CD4-positive, alpha-beta memory T cell (primary cell): ENCODE results near the gene DGKG. TPM values are rescaled to one million over a fixed set of nuclear protein-coding genes. Genes with fewer than 3 reads are reported as not detected.

Experiments used
- CTCF ChIA-PET: fragments of 350-600 bp; sonication (Branson Sonifier 250); formaldehyde crosslinking; loops from one replicate; lab custom pipeline; 2021; ENCODE audit warnings: inconsistent platforms; ENCODE audit not compliant: partially characterized antibody; lab: Charles Lee
- POLR2A ChIA-PET: fragments of 350-600 bp; sonication (Branson Sonifier 250); formaldehyde crosslinking; loops from one replicate; lab custom pipeline; 2021; ENCODE audit not compliant: partially characterized antibody; lab: Charles Lee
- DNase-seq, 5 donors: peaks; one replicate each; pipeline versions ENCODE4 v3.0.0 to v3.0.0-alpha.2; 2020 to 2022; ENCODE audit warnings: mixed read lengths in 1 of 5
- H3K27ac ChIP-seq: one replicate; pipeline ENCODE4 v1.7.0; 2013; ENCODE audit warnings: low read depth, low read length
- H3K27me3 ChIP-seq: 2 replicates; pipeline ENCODE4 v1.7.0; 2013; ENCODE audit warnings: mild to moderate bottlenecking, low read length, moderate library complexity; ENCODE audit not compliant: insufficient read depth
- H3K36me3 ChIP-seq: 2 replicates; pipeline ENCODE4 v1.7.0; 2013; ENCODE audit warnings: mild to moderate bottlenecking, low read length, moderate library complexity; ENCODE audit not compliant: insufficient read depth
- H3K4me1 ChIP-seq: 2 replicates; pipeline ENCODE4 v1.7.0; 2013; ENCODE audit warnings: mild to moderate bottlenecking, low read length, moderate library complexity; ENCODE audit not compliant: insufficient read depth
- H3K4me3 ChIP-seq, 2 donors: one replicate each; pipeline ENCODE4 v1.7.0; 2013; ENCODE audit warnings: low read length in 2 of 2, mild to moderate bottlenecking in 1 of 2
- H3K9me3 ChIP-seq, 2 donors: one replicate each; pipeline ENCODE4 v1.7.0; 2013; ENCODE audit warnings: low read length in 2 of 2, control low read depth in 1 of 2; ENCODE audit not compliant: control insufficient read depth in 1 of 2
- H3K27ac Mint-ChIP-seq, 7 donors: one replicate each; pipeline ENCODE4 v1.8.0; 2020 to 2021; ENCODE audit warnings: mixed read lengths in 7 of 7, mild to moderate bottlenecking in 6 of 7, inconsistent platforms in 3 of 7, moderate library complexity in 3 of 7
- H3K27me3 Mint-ChIP-seq, 2 donors: one replicate each; pipeline ENCODE4 v1.8.0; 2020 to 2021; ENCODE audit warnings: mixed read lengths in 2 of 2
- H3K36me3 Mint-ChIP-seq, 2 donors: one replicate each; pipeline ENCODE4 v1.8.0; 2020 to 2021; ENCODE audit warnings: mixed read lengths in 2 of 2, inconsistent platforms in 1 of 2, mild to moderate bottlenecking in 1 of 2
- H3K4me1 Mint-ChIP-seq, 4 donors: one replicate each; pipeline ENCODE4 v1.8.0; 2020 to 2021; ENCODE audit warnings: mixed read lengths in 4 of 4, mild to moderate bottlenecking in 1 of 4
- H3K4me3 Mint-ChIP-seq, 8 donors: one replicate each; pipeline ENCODE4 v1.8.0; 2020 to 2021; ENCODE audit warnings: mixed read lengths in 8 of 8, mild to moderate bottlenecking in 7 of 8, moderate library complexity in 6 of 8, inconsistent platforms in 3 of 8
- H3K9me3 Mint-ChIP-seq, 8 donors: one replicate each; pipeline ENCODE4 v1.8.0; 2020 to 2021; ENCODE audit warnings: mixed read lengths in 8 of 8, mild to moderate bottlenecking in 5 of 8, inconsistent platforms in 3 of 8, moderate library complexity in 1 of 8
- intact Hi-C: fragments of 100-400 bp; cut with micrococcal nuclease; formaldehyde crosslinking; loops from one replicate; pipeline ENCODE4 v1.15.1; 2023
- polyA plus RNA-seq, 2 donors: library from polyadenylated mRNA; unstranded; fragments of 300-500 nt; fragmentation: Illumina TruSeq; gene quantifications; one replicate each; pipeline ENCODE4 v1.2.3, GENCODE V29; 2021
- total RNA-seq, 2 experiments: library from RNA; stranded (reverse); gene quantifications; one replicate each; pipeline ENCODE4 v1.2.3, GENCODE V29; 2021

The DGKG gene
- total and polyA plus RNA-seq, 4 experiments from 2014 or later = 0.75 TPM; not detected in 3

- Histone ChIP-seq H3K27me3 (no peaks in the 10 kb centered on the region), H3K4me1 (no peaks in the 10 kb centered on the region), H3K27ac (no peak overlapping the region), H3K9me3 (no peaks in the 10 kb centered on the region), H3K36me3 (no peaks in the 10 kb centered on the region), H3K4me3 (no peak overlapping the region)
- DNase-seq = no peak
- Mint-ChIP-seq H3K36me3 (no peaks in the 10 kb centered on the region), H3K9me3 (peaks cover 0 to 3% (median 0%) of the 10 kb centered on the region in 8 donors), H3K27me3 (peaks cover 3 to 4% of the 10 kb centered on the region in 2 donors), H3K27ac (no peak overlapping the region), H3K4me3 (no peak overlapping the region), H3K4me1 (no peaks in the 10 kb centered on the region)
- ChIA-PET CTCF (no interaction called here), POLR2A (no interaction called here)
- intact Hi-C loops = no loop called here
Observed at GRCh38 chr3:186286114-186286513, 75.9 kb downstream of the DGKG start.

DNA sequence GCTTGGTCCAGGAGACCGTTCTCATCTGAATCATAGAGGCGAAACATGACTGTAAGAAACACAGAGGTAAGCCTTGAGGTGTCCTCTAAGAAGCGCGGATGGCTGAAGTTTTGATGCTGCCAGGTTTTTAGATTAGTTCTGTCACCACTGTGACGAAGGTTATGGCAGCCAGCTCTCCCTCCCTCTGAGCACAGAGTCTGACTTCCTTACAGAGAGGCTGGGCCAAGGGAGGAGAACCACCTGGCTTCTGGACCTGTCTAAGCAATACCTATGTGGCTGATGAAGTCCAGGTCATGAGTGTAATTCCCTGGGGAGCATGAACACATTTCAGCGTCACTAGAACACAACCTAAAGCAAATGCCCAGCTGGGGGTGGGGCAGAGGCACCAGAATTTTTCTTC is 77.4 kb downstream of the DGKG start:
- H3K9me3 Mint-ChIP-seq = peaks cover 0 to 3% (median 0%) of the 10 kb centered on the region in 8 donors
- Histone ChIP-seq H3K36me3 (no peaks in the 10 kb centered on the region), H3K4me3 (no peak overlapping the region), H3K27me3 (no peaks in the 10 kb centered on the region), H3K27ac (no peak overlapping the region), H3K4me1 (no peaks in the 10 kb centered on the region), H3K9me3 (no peaks in the 10 kb centered on the region)
- no peak for DNase-seq
- no peak overlapping the region for H3K27ac Mint-ChIP-seq
- H3K36me3 Mint-ChIP-seq = no peaks in the 10 kb centered on the region
- peaks cover 3 to 5% of the 10 kb centered on the region in 2 donors for H3K27me3 Mint-ChIP-seq
- CTCF ChIA-PET = no interaction called here
- intact Hi-C loops = no loop called here
- H3K4me1 Mint-ChIP-seq = no peaks in the 10 kb centered on the region
- POLR2A ChIA-PET = no interaction called here
- H3K4me3 Mint-ChIP-seq = no peak overlapping the region

- Histone ChIP-seq H3K27ac (no peak overlapping the region), H3K9me3 (no peaks in the 10 kb centered on the region), H3K4me3 (no peak overlapping the region), H3K36me3 (no peaks in the 10 kb centered on the region), H3K4me1 (no peaks in the 10 kb centered on the region), H3K27me3 (no peaks in the 10 kb centered on the region)
- peaks cover 0 to 3% (median 0%) of the 10 kb centered on the region in 8 donors for H3K9me3 Mint-ChIP-seq
- POLR2A ChIA-PET = no interaction called here
- H3K27ac Mint-ChIP-seq = no peak overlapping the region
- no peak overlapping the region for H3K4me3 Mint-ChIP-seq
- H3K27me3 Mint-ChIP-seq = peaks cover 3 to 5% of the 10 kb centered on the region in 2 donors
- CTCF ChIA-PET = no interaction called here
- no peaks in the 10 kb centered on the region for H3K4me1 Mint-ChIP-seq
- intact Hi-C loops = no loop called here
- no peak for DNase-seq
- no peaks in the 10 kb centered on the region for H3K36me3 Mint-ChIP-seq
Observed at GRCh38 chr3:186284349-186284652, 77.7 kb downstream of the DGKG start.

- POLR2A ChIA-PET = no interaction called here
- no peaks in the 10 kb centered on the region for H3K36me3 ChIP-seq
- CTCF ChIA-PET = no interaction called here
- intact Hi-C loops = no loop called here
- H3K4me3 ChIP-seq = no peak overlapping the region
- H3K27ac Mint-ChIP-seq = no peak overlapping the region
- H3K36me3 Mint-ChIP-seq = no peaks in the 10 kb centered on the region
- H3K9me3 ChIP-seq = no peaks in the 10 kb centered on the region
- H3K9me3 Mint-ChIP-seq = peaks cover 0 to 3% (median 0%) of the 10 kb centered on the region in 8 donors
- no peaks in the 10 kb centered on the region for H3K27me3 ChIP-seq
- H3K4me3 Mint-ChIP-seq = no peak overlapping the region
- no peak overlapping the region for H3K27ac ChIP-seq
- no peaks in the 10 kb centered on the region for H3K4me1 Mint-ChIP-seq
- DNase-seq = no peak
- peaks cover 3 to 5% of the 10 kb centered on the region in 2 donors for H3K27me3 Mint-ChIP-seq
- H3K4me1 ChIP-seq = no peaks in the 10 kb centered on the region
Observed at GRCh38 chr3:186283651-186284348, 78.2 kb downstream of the DGKG start.

DNA sequence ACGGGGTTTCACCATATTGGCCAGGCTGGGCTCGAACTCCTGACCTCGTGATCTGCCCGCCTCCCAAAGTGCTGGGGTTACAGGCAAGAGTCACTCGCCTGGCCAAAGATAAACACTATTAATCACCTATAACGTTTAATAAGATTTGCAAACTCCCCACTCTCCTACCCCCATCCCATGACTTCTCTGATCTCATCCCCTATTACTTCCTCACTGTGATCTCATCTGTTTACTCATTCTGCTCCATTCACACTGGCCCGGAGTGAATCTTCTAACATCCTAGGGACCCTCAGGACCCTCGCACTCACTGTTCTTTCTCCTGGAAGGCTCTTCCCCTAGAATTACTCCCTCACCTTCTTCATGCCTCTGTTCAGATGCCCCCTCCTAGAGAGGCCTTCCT is 78.9 kb downstream of the DGKG start:
- DNase-seq = no peak
- no peaks in the 10 kb centered on the region for H3K36me3 ChIP-seq
- H3K9me3 Mint-ChIP-seq = peaks cover 0 to 3% (median 0%) of the 10 kb centered on the region in 8 donors

DNA sequence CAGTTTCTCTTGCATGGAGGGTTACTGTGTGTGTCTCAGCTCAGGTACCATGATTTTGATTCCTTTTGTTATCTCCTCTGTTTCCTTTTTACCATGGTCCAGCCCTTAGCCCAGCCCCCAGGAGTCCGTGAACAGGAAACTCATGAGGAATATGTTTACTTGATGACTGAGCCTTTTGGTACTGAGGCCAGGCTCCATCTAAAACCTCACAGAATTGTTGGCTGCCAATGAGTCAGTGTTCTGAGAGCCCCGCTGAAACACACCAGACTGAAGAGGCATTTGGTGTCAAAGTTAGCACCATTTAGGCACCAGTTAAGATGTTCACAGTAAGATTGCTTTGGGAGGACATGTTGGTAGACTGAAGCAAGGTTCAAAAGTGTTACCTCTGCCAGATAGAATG is 80.9 kb downstream of the DGKG start:
- Mint-ChIP-seq H3K27ac (peak overlapping the region in 1 of 7 donors; percentile 22), H3K36me3 (no peaks in the 10 kb centered on the region), H3K9me3 (peaks cover 0 to 3% (median 0%) of the 10 kb centered on the region in 8 donors), H3K27me3 (peaks cover 4 to 7% of the 10 kb centered on the region in 2 donors), H3K4me3 (no peak overlapping the region), H3K4me1 (no peaks in the 10 kb centered on the region)
- Histone ChIP-seq H3K27me3 (no peaks in the 10 kb centered on the region), H3K36me3 (no peaks in the 10 kb centered on the region), H3K27ac (no peak overlapping the region), H3K4me1 (no peaks in the 10 kb centered on the region), H3K4me3 (no peak overlapping the region), H3K9me3 (no peaks in the 10 kb centered on the region)
- CTCF ChIA-PET = interaction anchor here (0.8 to 2.3 kb wide), 2 partner anchors 22 to 258 kb away, joined by 3 to 10 read pairs; no protein-coding TSS in a partner anchor
- DNase-seq = no peak
- POLR2A ChIA-PET = no interaction called here
- intact Hi-C loops = no loop called here

More for the DNA sequence above, 78.9 kb downstream of the DGKG start:
- H3K27ac ChIP-seq = no peak overlapping the region
- no peak overlapping the region for H3K4me3 Mint-ChIP-seq
- H3K27me3 Mint-ChIP-seq = peaks cover 1 to 5% of the 10 kb centered on the region in 2 donors
- H3K36me3 Mint-ChIP-seq = no peaks in the 10 kb centered on the region
- no peaks in the 10 kb centered on the region for H3K4me1 ChIP-seq
- ChIA-PET CTCF (no interaction called here), POLR2A (no interaction called here)
- no peak overlapping the region for H3K4me3 ChIP-seq
- no peaks in the 10 kb centered on the region for H3K4me1 Mint-ChIP-seq
- H3K9me3 ChIP-seq = no peaks in the 10 kb centered on the region
- no peaks in the 10 kb centered on the region for H3K27me3 ChIP-seq
- intact Hi-C loops = no loop called here
- H3K27ac Mint-ChIP-seq = no peak overlapping the region

- H3K27ac ChIP-seq = no peak overlapping the region
- Mint-ChIP-seq H3K27me3 (peaks cover 4% of the 10 kb centered on the region in 2 donors), H3K27ac (no peak overlapping the region), H3K4me3 (no peak overlapping the region), H3K4me1 (no peaks in the 10 kb centered on the region), H3K36me3 (no peaks in the 10 kb centered on the region), H3K9me3 (peaks cover 0 to 3% (median 0%) of the 10 kb centered on the region in 8 donors)
- no peak overlapping the region for H3K4me3 ChIP-seq
- no peaks in the 10 kb centered on the region for H3K4me1 ChIP-seq
- H3K9me3 ChIP-seq = no peaks in the 10 kb centered on the region
- POLR2A ChIA-PET = no interaction called here
- CTCF ChIA-PET = interaction anchor here (0.8 to 2.3 kb wide), 3 partner anchors 21 to 297 kb away, joined by 3 to 10 read pairs (median 3); no protein-coding TSS in a partner anchor
- intact Hi-C loops = no loop called here
- no peaks in the 10 kb centered on the region for H3K27me3 ChIP-seq
- H3K36me3 ChIP-seq = no peaks in the 10 kb centered on the region
- DNase-seq = no peak
Observed at GRCh38 chr3:186280737-186281136, 81.3 kb downstream of the DGKG start.
